Stomach smooth muscle (tissue), 2 donors: ENCODE measurements around the gene VPS45.
A peak's percentile ranks its signal among the peaks of the same experiment; 100 is the strongest.
"Not testable (repeated sequence)": the region's sequence is repeated elsewhere in the genome, so short reads cannot be mapped to it uniquely, and the experiment has no call there.

ENCODE experiments used
- H3K27ac ChIP-seq: one replicate; pipeline ENCODE4 v1.7.0; 2013; ENCODE audit warnings: mild to moderate bottlenecking, low read length, inconsistent platforms
- H3K27me3 ChIP-seq, 2 donors: one replicate each; pipeline ENCODE4 v1.7.0; 2013; ENCODE audit warnings: low read length in 2 of 2; ENCODE audit not compliant: insufficient read depth in 2 of 2, control insufficient read depth in 1 of 2
- H3K36me3 ChIP-seq, 2 donors: one replicate each; pipeline ENCODE4 v1.7.0; 2013; ENCODE audit warnings: low read length in 2 of 2; ENCODE audit not compliant: control insufficient read depth in 2 of 2, insufficient read depth in 2 of 2
- H3K4me1 ChIP-seq: one replicate; pipeline ENCODE4 v1.7.0; 2013; ENCODE audit warnings: low read length; ENCODE audit not compliant: control insufficient read depth, insufficient read depth
- H3K4me3 ChIP-seq, 2 donors: one replicate each; pipeline ENCODE4 v1.7.0; 2013; ENCODE audit warnings: low read length in 2 of 2
- H3K9ac ChIP-seq, 2 donors: one replicate each; pipeline ENCODE4 v1.7.0; 2013; ENCODE audit warnings: low read length in 2 of 2, mild to moderate bottlenecking in 1 of 2
- H3K9me3 ChIP-seq, 2 donors: one replicate each; pipeline ENCODE4 v1.7.0; 2013; ENCODE audit warnings: low read length in 2 of 2; ENCODE audit not compliant: control insufficient read depth in 2 of 2
- donor health status: healthy.
- donor health status: Pancreatic carcinoma.

Gene VPS45

DNA sequence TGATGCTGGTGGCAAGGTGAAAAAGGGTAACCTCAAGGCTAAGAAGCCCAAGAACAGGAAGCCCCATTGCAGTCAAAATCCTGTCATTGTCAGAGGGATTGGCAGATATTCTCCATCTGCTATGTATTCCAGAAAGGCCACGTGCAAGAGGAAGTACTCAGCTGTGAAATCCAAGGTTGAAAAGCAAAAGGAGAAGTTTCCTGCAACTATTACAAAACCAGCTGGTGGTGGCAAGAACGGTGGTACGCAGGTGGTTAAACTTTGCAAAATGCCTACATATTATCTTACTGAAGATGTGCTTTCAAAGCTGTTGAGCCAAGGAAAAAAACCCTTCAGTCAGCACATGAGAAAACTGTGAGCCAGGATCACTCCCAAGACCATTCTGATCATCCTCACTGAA is 13.7 kb upstream of the VPS45 start:
- no peaks in the 10 kb centered on the region for H3K4me1 ChIP-seq
- H3K27ac ChIP-seq: no peak overlapping the region
- no peaks in the 10 kb centered on the region for H3K9me3 ChIP-seq
- no peak overlapping the region for H3K9ac ChIP-seq
- H3K27me3 ChIP-seq: no peaks in the 10 kb centered on the region
- H3K4me3 ChIP-seq: no peak overlapping the region
- H3K36me3 ChIP-seq: no peaks in the 10 kb centered on the region

DNA sequence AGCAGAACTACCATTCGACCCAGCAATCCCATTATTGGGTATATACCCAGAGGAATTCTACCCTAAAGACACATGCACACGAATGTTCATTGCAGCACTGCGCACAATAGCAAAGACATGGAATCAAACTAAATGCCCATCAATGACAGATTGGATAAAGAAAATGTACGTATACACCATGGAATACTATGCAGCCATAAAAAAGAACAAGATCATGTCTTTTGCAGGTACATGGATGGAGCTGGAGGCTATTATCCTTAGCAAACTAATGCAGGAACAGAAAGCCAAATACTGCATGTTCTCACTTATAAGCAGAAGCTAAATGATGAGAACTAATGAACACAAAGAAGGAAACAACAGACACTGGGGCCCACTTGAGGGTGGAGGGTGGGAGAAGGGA is 12.1 kb upstream of the VPS45 start:
- H3K27me3 ChIP-seq, H3K4me3 ChIP-seq, H3K4me1 ChIP-seq, H3K27ac ChIP-seq, H3K9ac ChIP-seq, H3K36me3 ChIP-seq, H3K9me3 ChIP-seq: not testable (repeated sequence)

DNA sequence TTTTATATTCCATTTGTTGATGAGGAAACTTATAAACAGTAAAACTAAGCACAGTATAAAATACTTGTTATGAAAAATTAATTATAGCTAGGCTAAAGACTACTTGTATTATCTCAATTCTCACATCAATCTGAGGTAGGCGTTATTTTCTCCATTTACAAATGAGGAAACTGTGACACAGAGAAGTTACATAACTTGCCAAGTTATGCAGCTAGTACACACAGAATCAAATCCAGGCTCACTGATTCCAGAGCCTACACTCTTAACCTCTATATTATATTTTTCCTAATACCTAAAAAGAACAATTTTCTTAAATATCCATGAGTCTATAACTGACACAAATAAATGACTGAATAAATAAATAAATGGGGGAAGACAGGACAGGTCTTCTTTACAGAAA is 11.2 kb upstream of the VPS45 start:
- H3K9me3 ChIP-seq: no peaks in the 10 kb centered on the region
- H3K4me1 ChIP-seq: peaks cover 2% of the 10 kb centered on the region
- no peaks in the 10 kb centered on the region for H3K27me3 ChIP-seq
- H3K9ac ChIP-seq: no peak overlapping the region
- H3K4me3 ChIP-seq: no peak overlapping the region
- H3K36me3 ChIP-seq: no peaks in the 10 kb centered on the region
- H3K27ac ChIP-seq: no peak overlapping the region

DNA sequence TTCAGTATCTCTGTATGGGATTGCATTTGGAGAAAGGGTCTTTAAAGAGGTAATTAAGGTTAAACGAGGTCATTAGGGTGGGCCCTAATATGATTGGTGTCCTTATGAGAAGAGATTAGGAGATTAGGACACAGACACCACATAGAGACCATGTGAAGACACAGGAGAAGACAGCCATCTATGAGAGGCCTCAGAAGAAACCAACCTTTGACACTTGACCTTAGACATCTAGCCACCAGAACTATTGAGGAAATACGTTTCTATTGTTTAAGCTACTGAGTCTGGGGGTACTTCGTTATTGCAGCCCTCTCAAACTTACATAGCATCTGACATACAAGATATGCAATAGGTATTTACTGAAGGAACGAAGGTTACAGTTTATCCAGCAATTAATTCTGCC is 7.3 kb upstream of the VPS45 start:
- Histone ChIP-seq H3K4me1 (peaks cover 7% of the 10 kb centered on the region), H3K36me3 (no peaks in the 10 kb centered on the region), H3K4me3 (no peak overlapping the region), H3K9ac (no peak overlapping the region), H3K27me3 (no peaks in the 10 kb centered on the region), H3K9me3 (no peaks in the 10 kb centered on the region), H3K27ac (peak overlapping the region; percentile 3)

DNA sequence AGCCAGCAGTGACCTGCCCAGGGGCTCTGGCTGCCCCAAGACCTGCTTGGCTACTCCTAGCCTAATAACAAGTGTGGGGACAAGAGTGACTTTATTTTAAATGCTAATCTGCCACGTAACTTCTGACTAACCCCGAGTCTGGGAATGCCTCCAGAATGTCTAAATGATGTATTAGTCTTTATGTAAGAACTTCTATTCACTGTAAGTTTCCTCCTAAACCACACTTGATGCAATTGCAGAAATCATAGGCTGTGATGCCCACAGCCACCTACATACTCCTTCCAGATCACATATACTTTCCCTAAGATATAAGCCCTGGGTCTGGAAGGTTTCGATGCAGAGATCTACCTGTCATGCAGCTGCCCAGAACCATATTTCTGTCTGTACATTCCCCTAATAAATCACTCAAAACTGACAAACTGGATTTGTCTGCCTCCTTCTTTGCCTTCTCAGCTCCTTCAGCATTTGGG is 5.9 kb upstream of the VPS45 start:
- Histone ChIP-seq H3K9me3 (no peaks in the 10 kb centered on the region), H3K4me3 (peak overlapping the region; percentile 18 to 44), H3K27me3 (no peaks in the 10 kb centered on the region), H3K9ac (peak overlapping the region in 1 of 2 donors; percentile 37), H3K27ac (peak overlapping the region; percentile 73), H3K4me1 (peaks cover 12% of the 10 kb centered on the region), H3K36me3 (no peaks in the 10 kb centered on the region)

DNA sequence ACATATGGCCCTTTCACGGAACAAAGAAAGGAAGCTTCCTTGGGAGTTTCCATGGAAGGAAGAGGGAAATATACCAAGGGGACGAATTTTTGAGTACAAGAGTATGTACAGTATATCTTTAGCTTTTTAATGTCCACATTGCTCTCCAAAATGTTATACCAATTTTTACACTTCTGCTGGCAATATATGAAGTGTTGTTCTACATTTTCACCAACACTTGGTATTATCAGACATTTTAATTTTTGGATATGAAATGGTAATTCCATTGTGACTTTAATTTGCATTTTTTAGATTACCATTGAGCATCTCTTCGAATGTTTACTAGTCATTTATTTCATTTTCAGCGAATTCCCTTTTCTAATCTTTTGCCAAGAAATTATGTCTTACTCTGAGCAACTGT is 5.5 kb upstream of the VPS45 start:
- H3K27me3 ChIP-seq: no peaks in the 10 kb centered on the region
- no peak overlapping the region for H3K9ac ChIP-seq
- no peaks in the 10 kb centered on the region for H3K36me3 ChIP-seq
- H3K4me1 ChIP-seq: peaks cover 12% of the 10 kb centered on the region
- H3K27ac ChIP-seq: peak overlapping the region; percentile 73
- no peaks in the 10 kb centered on the region for H3K9me3 ChIP-seq
- H3K4me3 ChIP-seq: peak overlapping the region in 1 of 2 donors; percentile 18

DNA sequence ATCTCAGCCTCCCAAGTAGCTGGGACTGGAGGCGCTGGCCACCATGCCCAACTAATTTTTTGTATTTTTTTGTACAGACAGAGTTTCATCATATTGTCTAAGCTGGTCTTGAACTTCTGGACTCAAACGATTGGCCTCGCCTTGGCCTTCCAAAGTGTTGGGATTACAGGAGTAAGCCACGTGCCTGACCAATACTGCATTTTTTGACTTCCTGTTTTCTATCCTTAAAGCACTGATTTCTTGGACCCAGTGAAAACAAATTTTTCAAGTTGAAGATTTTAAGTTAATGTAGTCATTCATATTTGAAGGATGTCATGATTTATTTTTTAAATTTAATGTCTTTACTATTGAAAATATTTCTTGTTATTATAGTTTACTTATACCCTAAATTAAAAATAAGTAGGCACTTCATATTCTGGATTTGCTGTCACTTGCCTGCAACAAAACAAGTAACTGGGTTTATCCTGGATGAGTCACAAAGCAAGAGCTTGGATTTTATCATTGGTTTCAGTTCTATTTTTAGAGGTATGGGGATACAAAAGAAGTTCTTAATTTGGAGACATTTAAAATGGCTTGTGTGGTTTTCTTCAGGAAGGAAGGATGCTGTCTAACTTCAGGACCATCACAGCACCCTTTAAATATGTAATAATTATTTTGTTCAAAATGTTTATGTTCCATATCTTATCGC is 2.2 kb upstream of the VPS45 start:
- peaks cover 10% of the 10 kb centered on the region for H3K4me1 ChIP-seq
- peak overlapping the region; percentile 26 for H3K27ac ChIP-seq
- peak overlapping the region in 1 of 2 donors; percentile 52 for H3K4me3 ChIP-seq
- no peaks in the 10 kb centered on the region for H3K9me3 ChIP-seq
- no peaks in the 10 kb centered on the region for H3K27me3 ChIP-seq
- peaks cover 4 to 6% of the 10 kb centered on the region in 2 donors for H3K36me3 ChIP-seq
- H3K9ac ChIP-seq: peak overlapping the region in 1 of 2 donors; percentile 91

DNA sequence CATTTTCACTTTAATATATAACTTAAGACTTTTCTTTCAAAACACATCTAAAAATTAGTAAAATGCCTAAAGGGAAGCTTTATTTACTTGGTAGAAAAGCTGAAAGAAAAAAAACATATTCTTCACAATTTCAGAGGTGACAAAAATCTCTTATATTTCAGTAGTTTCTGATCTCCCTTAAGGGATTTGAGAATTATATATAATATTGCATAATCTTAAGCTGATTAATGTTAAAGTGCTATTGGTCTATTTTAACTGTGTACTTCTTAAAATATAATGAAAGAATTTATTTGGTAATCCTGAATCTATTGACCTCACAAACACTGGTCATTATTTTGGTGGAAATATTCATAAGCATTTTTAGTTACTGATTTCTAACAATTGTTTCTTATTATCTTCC is 1.2 kb upstream of the VPS45 start:
- H3K4me3 ChIP-seq: peak overlapping the region; percentile 90 to 95

DNA sequence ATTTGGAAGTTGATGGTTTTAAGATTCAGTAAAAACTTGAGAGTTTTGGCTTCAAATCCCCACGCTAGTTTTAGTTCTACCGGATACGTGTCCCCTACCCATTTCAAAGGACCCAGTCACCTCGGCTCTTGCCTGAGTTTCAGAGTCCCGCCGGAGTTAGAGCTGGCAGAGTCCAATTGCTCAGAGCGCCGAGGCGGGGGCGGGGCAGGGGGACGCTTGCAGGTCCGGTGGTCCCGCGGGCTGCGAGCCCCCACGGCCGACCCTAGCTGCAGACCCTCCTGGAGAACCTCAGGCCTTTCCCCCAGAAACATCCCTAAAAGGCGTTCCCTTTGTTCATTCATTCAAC is 765 bp upstream of the VPS45 start:
- H3K9me3 ChIP-seq: no peaks in the 10 kb centered on the region
- peaks cover 4 to 6% of the 10 kb centered on the region in 2 donors for H3K36me3 ChIP-seq
- H3K27me3 ChIP-seq: no peaks in the 10 kb centered on the region
- peaks cover 6% of the 10 kb centered on the region for H3K4me1 ChIP-seq
- peak overlapping the region; percentile 90 to 95 for H3K4me3 ChIP-seq
- H3K27ac ChIP-seq: peak overlapping the region; percentile 98
- peak overlapping the region; percentile 91 to 96 for H3K9ac ChIP-seq

More for the DNA sequence above, 1.2 kb upstream of the VPS45 start:
- Histone ChIP-seq H3K27me3 (no peaks in the 10 kb centered on the region), H3K36me3 (peaks cover 4 to 6% of the 10 kb centered on the region in 2 donors), H3K9ac (peak overlapping the region; percentile 91 to 96), H3K9me3 (no peaks in the 10 kb centered on the region), H3K4me1 (peaks cover 10% of the 10 kb centered on the region), H3K27ac (peak overlapping the region; percentile 98)

DNA sequence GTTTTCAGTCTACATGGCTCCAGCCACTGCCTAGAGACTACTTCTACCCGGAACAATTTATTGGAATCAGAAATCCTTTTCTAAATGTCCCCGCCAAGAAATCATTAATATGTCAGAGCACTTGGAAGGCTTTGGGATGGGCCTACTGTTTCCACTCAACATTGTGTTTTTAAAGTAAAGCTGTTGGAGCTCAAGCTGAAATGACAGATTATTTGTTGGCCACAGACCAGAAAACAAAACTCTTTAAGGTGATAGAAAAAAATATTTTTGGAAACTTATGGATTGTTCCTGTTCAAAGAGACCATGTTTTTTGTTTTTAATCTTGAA is 496 bp downstream of the VPS45 start:
- peaks cover 4% of the 10 kb centered on the region for H3K4me1 ChIP-seq
- H3K27ac ChIP-seq: peak overlapping the region; percentile 98
- H3K9ac ChIP-seq: peak overlapping the region; percentile 91 to 96
- H3K9me3 ChIP-seq: no peaks in the 10 kb centered on the region
- H3K36me3 ChIP-seq: peaks cover 6 to 7% of the 10 kb centered on the region in 2 donors
- H3K4me3 ChIP-seq: peak overlapping the region; percentile 90 to 95
- H3K27me3 ChIP-seq: no peaks in the 10 kb centered on the region

DNA sequence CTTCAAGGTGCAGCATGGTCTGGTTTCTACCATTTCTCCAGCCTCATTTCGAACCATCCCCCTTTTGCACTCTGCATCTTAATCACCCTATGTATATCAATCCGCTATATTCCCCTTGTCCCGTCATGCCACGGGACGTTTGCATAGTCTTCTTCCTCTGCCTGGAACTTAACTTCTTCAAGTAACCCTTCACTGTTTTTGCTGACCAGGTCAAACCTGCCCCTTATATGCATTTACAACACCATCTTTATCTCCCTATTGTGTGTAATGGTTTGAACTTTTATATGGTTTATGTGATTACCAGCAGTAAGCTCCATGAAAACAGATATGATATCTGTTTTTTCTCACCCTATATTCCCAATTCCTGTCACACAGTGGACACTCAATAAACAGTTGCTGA is 2.3 kb downstream of the VPS45 start:
- Histone ChIP-seq H3K27me3 (no peaks in the 10 kb centered on the region), H3K27ac (no peak overlapping the region), H3K9ac (no peak overlapping the region), H3K4me3 (no peak overlapping the region), H3K36me3 (peaks cover 6 to 7% of the 10 kb centered on the region in 2 donors), H3K4me1 (peaks cover 4% of the 10 kb centered on the region), H3K9me3 (no peaks in the 10 kb centered on the region)
